Right ventricle myocardium superior (tissue), 1 donor: ENCODE measurements around the gene PNCK. TPM values are rescaled to one million over a fixed set of nuclear protein-coding genes. Genes with fewer than 3 reads are reported as not detected.

Source experiments
- ATAC-seq: fragments of 200-7000 bp; cut with Tn5 transposase; one replicate; pipeline ENCODE4 v1.9.1; 2020; ENCODE audit warnings: mild to moderate bottlenecking; ENCODE audit not compliant: poor library complexity
- DNase-seq: peaks from one replicate; pipeline ENCODE4 v3.0.0-alpha.2; 2020
- intact Hi-C: fragments of 100-400 bp; cut with DNase I; formaldehyde crosslinking; loops from one replicate; pipeline ENCODE4 v1.11.2; 2022
- total RNA-seq: library from RNA; stranded (reverse); fragmentation: NEBNext Ultra II Directional; extraction: Animal tissue kit (Norgen Biotek cat#: 25700); gene quantifications from one replicate; pipeline ENCODE4 v1.2.1, GENCODE V29; 2021
- donor health status: DM: no; HTN: yes; CAD: no; lungs with severe emphysema.

PNCK gene
- total RNA-seq, 1 donor from 2014 or later: 8.1 TPM

GRCh38 chrX:153624196-153625091, 49.2 kb downstream of the PNCK start:
- ATAC-seq: no peak
- peak; percentile 17 for DNase-seq
- intact Hi-C loops: no loop called here

GRCh38 chrX:153623310-153624029, 50.1 kb downstream of the PNCK start:
- peak; percentile 16 for DNase-seq
- ATAC-seq: no peak
- intact Hi-C loops: no loop called here

- intact Hi-C loops: no loop called here
- no peak for DNase-seq
- no peak for ATAC-seq
These were observed 50.8 kb downstream of the PNCK start for GRCh38 chrX:153622661-153623309.

- intact Hi-C loops: no loop called here
- DNase-seq: no peak
These were observed 51.5 kb downstream of the PNCK start for GRCh38 chrX:153621949-153622598.

GRCh38 chrX:153620576-153620975, 53.0 kb downstream of the PNCK start:
- ATAC-seq: no peak
- no peak for DNase-seq
- intact Hi-C loops: no loop called here

More at GRCh38 chrX:153621949-153622598, 51.5 kb downstream of the PNCK start:
- ATAC-seq: no peak

Other genes starting within 250 kb of the PNCK start
- gene TREX2, start 227.8 kb downstream of the PNCK start, total RNA-seq: 0.19 TPM
- 18.6 TPM for gene HAUS7, start 203.2 kb downstream of the PNCK start, total RNA-seq
- 35.3 TPM for gene BGN, start 178.8 kb downstream of the PNCK start, total RNA-seq
- not detected for gene ATP2B3, start 156.2 kb downstream of the PNCK start, total RNA-seq
- gene CCNQ, start 74.7 kb downstream of the PNCK start, total RNA-seq: 40.7 TPM
- gene DUSP9, start 26.6 kb downstream of the PNCK start, total RNA-seq: not detected
- gene SLC6A8, start 14.1 kb upstream of the PNCK start, total RNA-seq: 192 TPM
- gene BCAP31, start 50.6 kb upstream of the PNCK start, total RNA-seq: 86.4 TPM
- gene ABCD1, start 51.0 kb upstream of the PNCK start, total RNA-seq: 14.7 TPM
- 1.5 TPM for gene PLXNB3, start 90.4 kb upstream of the PNCK start, total RNA-seq
- gene SRPK3, start 107.2 kb upstream of the PNCK start, total RNA-seq: 38.0 TPM
- 76.9 TPM for gene IDH3G, start 120.6 kb upstream of the PNCK start, total RNA-seq
- gene SSR4, start 120.9 kb upstream of the PNCK start, total RNA-seq: 129 TPM
- 2.6 TPM for gene PDZD4, start 156.7 kb upstream of the PNCK start, total RNA-seq
- 5.3 TPM for gene L1CAM, start 212.4 kb upstream of the PNCK start, total RNA-seq
- gene AVPR2, start 230.9 kb upstream of the PNCK start, total RNA-seq: 4.1 TPM